ENCODE results near the gene XPO1.
"Not testable (repeated sequence)": the region's sequence is repeated elsewhere in the genome, so short reads cannot be mapped to it uniquely, and the experiment has no call there.

The XPO1 gene

DNA sequence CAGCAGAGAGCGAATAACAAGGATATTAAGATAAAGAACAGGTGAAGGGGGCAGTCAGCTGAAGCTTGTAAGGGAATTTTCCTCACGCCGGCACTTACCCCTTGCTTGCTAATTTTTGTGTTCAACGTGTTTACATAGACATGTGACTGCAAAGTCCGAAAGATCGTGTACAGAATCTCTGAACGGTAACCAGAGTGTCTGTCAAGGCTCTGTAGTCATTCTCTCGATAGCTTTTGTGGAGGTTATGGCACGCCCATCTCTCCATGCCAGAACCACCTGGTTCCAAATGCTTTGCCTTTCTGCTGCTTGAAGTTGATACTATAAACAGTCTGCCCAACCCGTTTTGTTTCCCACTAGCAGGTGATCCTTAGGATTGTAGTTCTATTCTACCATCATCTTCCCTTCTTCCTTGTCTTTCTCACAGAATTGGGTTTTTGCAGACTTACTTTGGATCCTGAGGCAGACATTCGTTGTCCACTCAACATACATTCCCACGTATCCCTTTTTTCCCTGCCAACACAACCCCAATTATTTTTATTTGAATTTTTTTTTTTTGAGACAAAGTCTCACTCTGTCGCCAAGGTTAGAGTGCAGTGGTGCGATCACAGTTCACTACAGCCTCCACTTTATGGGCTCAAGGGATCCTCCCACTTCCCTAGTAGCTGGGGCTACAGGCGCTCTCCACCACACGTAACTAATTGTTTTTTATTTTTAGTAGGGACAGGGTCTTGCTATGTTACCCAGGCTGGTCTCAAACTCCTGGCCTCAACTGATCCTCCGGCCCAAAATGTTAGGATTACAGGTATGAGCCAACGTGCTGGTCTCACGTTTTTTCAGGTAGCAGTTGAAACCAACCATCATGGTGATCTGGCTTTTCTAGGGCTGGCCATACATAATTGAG is 66.0 kb downstream of the XPO1 start:
- DNase-seq, result no peak
- Histone ChIP-seq H3K9me3 (ENCODE audit: severe bottlenecking) (no peaks in the 10 kb centered on the region), H3K27ac (peak overlapping the region; percentile 98), H3K36me3 (peaks cover 32% of the 10 kb centered on the region), H3K27me3 (ENCODE audit: insufficient read depth, low read depth, severe bottlenecking) (no peaks in the 10 kb centered on the region), H3K4me3 (ENCODE audit: low read depth, low read length) (peak overlapping the region; percentile 78)
- TF ChIP-seq CTCF (IDR thresholded peaks at IDR 0.05; ENCODE audit: low read depth, low read length), result no peak

GRCh38 chr2:61470965-61471904 is 66.9 kb downstream of the XPO1 start, which contains the start of gene USP34:
USP34 (minus strand) TSS chr2:61471087; CDS start chr2:61470692, 395 bp downstream.
- Histone ChIP-seq H3K36me3 (peaks cover 34% of the 10 kb centered on the region), H3K27ac (peak within 1 kb of the TSS; percentile 98), H3K27me3 (ENCODE audit: insufficient read depth, low read depth, severe bottlenecking) (no peaks in the 10 kb centered on the region), H3K9me3 (ENCODE audit: severe bottlenecking) (no peaks in the 10 kb centered on the region), H3K4me3 (ENCODE audit: low read depth, low read length) (peak within 1 kb of the TSS; percentile 93)
- TF ChIP-seq CTCF (IDR thresholded peaks at IDR 0.05; ENCODE audit: low read depth, low read length), result no peak
- peak; percentile 99 for DNase-seq

- Histone ChIP-seq H3K27me3 (ENCODE audit: insufficient read depth, low read depth, severe bottlenecking) (no peaks in the 10 kb centered on the region), H3K4me3 (ENCODE audit: low read depth, low read length) (peak overlapping the region; percentile 93), H3K27ac (peak overlapping the region; percentile 95), H3K36me3 (peaks cover 31% of the 10 kb centered on the region), H3K9me3 (ENCODE audit: severe bottlenecking) (no peaks in the 10 kb centered on the region)
- TF ChIP-seq CTCF (IDR thresholded peaks at IDR 0.05; ENCODE audit: low read depth, low read length), result no peak
- peak; percentile 98 for DNase-seq
Observed at GRCh38 chr2:61470122-61470951, 67.8 kb downstream of the XPO1 start.

- DNase-seq, result no peak
- H3K9me3 ChIP-seq (ENCODE audit: severe bottlenecking), result no peaks in the 10 kb centered on the region
- H3K36me3 ChIP-seq, result peaks cover 31% of the 10 kb centered on the region
- no peak for TF ChIP-seq CTCF (IDR thresholded peaks at IDR 0.05; ENCODE audit: low read depth, low read length)
- H3K27me3 ChIP-seq (ENCODE audit: insufficient read depth, low read depth, severe bottlenecking), result no peaks in the 10 kb centered on the region
- H3K27ac ChIP-seq, result peak overlapping the region; percentile 95
- H3K4me3 ChIP-seq (ENCODE audit: low read depth, low read length), result peak overlapping the region; percentile 93
Observed at GRCh38 chr2:61469424-61470121, 68.6 kb downstream of the XPO1 start.

GRCh38 chr2:61468231-61468630 is 69.9 kb downstream of the XPO1 start:
- not testable (repeated sequence) for H3K27ac ChIP-seq; H3K9me3 ChIP-seq (ENCODE audit: severe bottlenecking); H3K27me3 ChIP-seq (ENCODE audit: insufficient read depth, low read depth, severe bottlenecking); DNase-seq; H3K4me3 ChIP-seq (ENCODE audit: low read depth, low read length)
- H3K36me3 ChIP-seq, result peaks cover 31% of the 10 kb centered on the region
